Mesenchymal stem cell (in vitro differentiated cells and primary cell): ENCODE data around the gene DCBLD1. TPM values are rescaled to one million over a fixed set of nuclear protein-coding genes. Genes with fewer than 3 reads are reported as not detected.
"Not testable (repeated sequence)": the region's sequence is repeated elsewhere in the genome, so short reads cannot be mapped to it uniquely, and the experiment has no call there.

Experiments
- DNase-seq: peaks from one replicate; pipeline ENCODE4 v3.0.0-alpha.2; 2013
- H2AFZ ChIP-seq: one replicate; pipeline ENCODE4 v1.6.1; 2013; ENCODE audit warnings: low read depth, mild to moderate bottlenecking, control low read depth, inconsistent platforms, low read length, moderate library complexity
- H2AK5ac ChIP-seq: 2 replicates; pipeline ENCODE4 v1.6.1; 2013; ENCODE audit warnings: low read length, moderate library complexity, mild to moderate bottlenecking, inconsistent platforms; ENCODE audit not compliant: severe bottlenecking
- H2BK120ac ChIP-seq: one replicate; pipeline ENCODE4 v1.6.1; 2013; ENCODE audit warnings: low read depth, mild to moderate bottlenecking, inconsistent platforms, low read length, moderate library complexity
- H2BK12ac ChIP-seq, 2 experiments: one replicate each; pipeline ENCODE4 v1.6.1; 2013; ENCODE audit warnings: inconsistent platforms in 2 of 2, low read length in 2 of 2, mild to moderate bottlenecking in 2 of 2, moderate library complexity in 2 of 2, control low read depth in 1 of 2
- H2BK15ac ChIP-seq: one replicate; pipeline ENCODE4 v1.6.1; 2013; ENCODE audit warnings: mild to moderate bottlenecking, low read depth, inconsistent platforms; ENCODE audit not compliant: poor library complexity, severe bottlenecking
- H2BK5ac ChIP-seq: 2 replicates; pipeline ENCODE4 v1.6.1; 2013; ENCODE audit warnings: low read depth, mild to moderate bottlenecking, low read length, control low read depth, inconsistent platforms; ENCODE audit not compliant: poor library complexity, severe bottlenecking
- H3K14ac ChIP-seq, 2 experiments: one replicate each; pipeline ENCODE4 v1.6.1; 2013; ENCODE audit warnings: inconsistent platforms in 2 of 2, low read length in 2 of 2, control low read depth in 1 of 2, mild to moderate bottlenecking in 1 of 2, moderate library complexity in 1 of 2
- H3K18ac ChIP-seq, 2 experiments: one replicate each; pipeline ENCODE4 v1.6.1; 2013; ENCODE audit warnings: inconsistent platforms in 2 of 2, low read length in 2 of 2, control low read depth in 1 of 2, low read depth in 1 of 2, mild to moderate bottlenecking in 1 of 2
- H3K23ac ChIP-seq, 2 experiments: one replicate each; pipeline ENCODE4 v1.6.1; 2013; ENCODE audit warnings: inconsistent platforms in 2 of 2, low read length in 2 of 2, mild to moderate bottlenecking in 2 of 2, moderate library complexity in 2 of 2, control low read depth in 1 of 2
- H3K27ac ChIP-seq: 2 replicates; pipeline ENCODE4 v1.5.1; 2013; ENCODE audit warnings: mild to moderate bottlenecking, moderate library complexity, low read length, control low read depth, inconsistent platforms; ENCODE audit not compliant: poor library complexity, severe bottlenecking
- H3K27me3 ChIP-seq, 2 experiments: 2 replicates each; pipeline versions ENCODE4 v1.6.1 to v1.7.0; 2013; ENCODE audit warnings: low read length in 2 of 2, mild to moderate bottlenecking in 2 of 2, moderate library complexity in 2 of 2, control low read depth in 1 of 2, inconsistent platforms in 1 of 2; ENCODE audit not compliant: control insufficient read depth in 1 of 2, insufficient read depth in 1 of 2
- H3K36me3 ChIP-seq, 2 experiments: 2 replicates each; pipeline versions ENCODE4 v1.6.1 to v1.7.0; 2013; ENCODE audit warnings: low read length in 2 of 2, control low read depth in 1 of 2, inconsistent platforms in 1 of 2, low read depth in 1 of 2, mild to moderate bottlenecking in 1 of 2; ENCODE audit not compliant: insufficient read depth in 2 of 2, control insufficient read depth in 1 of 2
- H3K4ac ChIP-seq, 2 experiments: one replicate each; pipeline ENCODE4 v1.6.1; 2013; ENCODE audit warnings: inconsistent platforms in 2 of 2, low read length in 2 of 2, mild to moderate bottlenecking in 2 of 2, moderate library complexity in 2 of 2, control low read depth in 1 of 2, low read depth in 1 of 2
- H3K4me1 ChIP-seq: 2 replicates; pipeline ENCODE4 v1.6.1; 2013; ENCODE audit warnings: low read depth, low read length, control low read depth; ENCODE audit not compliant: control insufficient read depth, insufficient read depth
- H3K4me2 ChIP-seq: 2 replicates; pipeline ENCODE4 v1.6.1; 2013; ENCODE audit warnings: low read length, mild to moderate bottlenecking, inconsistent platforms; ENCODE audit not compliant: poor library complexity, severe bottlenecking
- H3K4me3 ChIP-seq, 2 experiments: 2 replicates each; pipeline versions ENCODE4 v1.5.1 to v1.7.0; 2013; ENCODE audit warnings: low read length in 2 of 2, mild to moderate bottlenecking in 2 of 2, control low read depth in 1 of 2, low read depth in 1 of 2; ENCODE audit not compliant: insufficient read depth in 1 of 2
- H3K79me1 ChIP-seq: replicated peaks from 2 replicates; pipeline ENCODE4 v1.6.1; 2013; ENCODE audit warnings: mild to moderate bottlenecking, control low read depth, low read length, inconsistent platforms; ENCODE audit not compliant: poor library complexity, severe bottlenecking
- H3K9ac ChIP-seq: 2 replicates; pipeline ENCODE4 v1.7.0; 2013; ENCODE audit warnings: mild to moderate bottlenecking, low read length, moderate library complexity
- H3K9me3 ChIP-seq: 2 replicates; pipeline ENCODE4 v1.7.0; 2013; ENCODE audit warnings: mild to moderate bottlenecking, low read length; ENCODE audit not compliant: control insufficient read depth
- H4K8ac ChIP-seq: one replicate; pipeline ENCODE4 v1.6.1; 2013; ENCODE audit warnings: inconsistent platforms, mild to moderate bottlenecking, low read length, moderate library complexity
- H4K91ac ChIP-seq: one replicate; pipeline ENCODE4 v1.6.1; 2013; ENCODE audit warnings: mild to moderate bottlenecking, low read length, inconsistent platforms
- WGBS: methylation state at CpG from one replicate; pipeline ENCODE4 v1.1.7; 2013; ENCODE audit warnings: mixed read lengths; 5-methylcytosine and 5-hydroxymethylcytosine counted together
- polyA plus RNA-seq, 2 experiments: library from polyadenylated mRNA; stranded (reverse); fragments of 200-250 nt; gene quantifications; one replicate each; pipeline ENCODE4 v1.2.3, GENCODE V29; 2013

The DCBLD1 gene
- polyA plus RNA-seq (2013, experiment 1 of 2) = 58.0 TPM
- 59.6 TPM for polyA plus RNA-seq (2013, experiment 2 of 2)

DNA sequence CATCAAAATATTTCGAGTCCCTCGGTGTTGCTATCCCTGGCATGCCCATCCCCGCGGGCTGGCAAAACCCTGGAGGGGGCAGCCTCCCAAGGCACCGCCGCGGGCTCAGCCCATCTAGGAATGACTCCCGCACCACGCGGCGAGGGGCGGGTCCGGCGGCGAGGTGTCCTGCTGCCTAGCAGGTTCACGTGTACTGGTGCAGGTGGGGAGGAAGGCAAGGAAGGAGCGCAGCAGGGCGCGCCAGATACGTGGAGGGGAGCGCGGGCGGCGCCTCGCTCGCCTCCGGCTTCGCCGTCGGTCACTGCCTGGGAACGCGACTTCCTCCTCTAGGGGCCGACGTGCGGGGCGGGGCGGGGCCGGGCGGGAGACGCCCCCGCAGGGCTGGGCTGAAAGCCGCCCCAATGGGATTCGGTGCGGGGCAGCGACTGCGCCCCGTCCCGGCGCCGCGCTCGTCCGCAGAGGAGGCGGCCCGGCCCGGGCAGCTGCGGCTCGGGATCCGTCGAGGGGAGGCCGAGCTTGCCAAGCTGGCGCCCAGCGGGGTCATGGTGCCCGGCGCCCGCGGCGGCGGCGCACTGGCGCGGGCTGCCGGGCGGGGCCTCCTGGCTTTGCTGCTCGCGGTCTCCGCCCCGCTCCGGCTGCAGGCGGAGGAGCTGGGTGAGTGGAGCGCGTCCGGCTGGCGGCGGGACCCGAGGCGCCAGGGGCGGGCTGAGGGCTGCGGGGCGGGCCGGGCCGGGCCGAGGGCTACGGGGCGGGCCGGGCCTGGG lies at the start of gene DCBLD1:
Gene DCBLD1 (plus strand): TSS at position 435 of the 764 bp plus-strand sequence. CDS start 108 bp downstream, at position 543.
- H2BK12ac ChIP-seq = peak within 1 kb of the TSS; percentile 63 to 98
- peak within 1 kb of the TSS; percentile 60 for H2AFZ ChIP-seq
- peak within 1 kb of the TSS; percentile 99 for H4K8ac ChIP-seq
- H3K18ac ChIP-seq = peak within 1 kb of the TSS; percentile 94 to 99
- peak within 1 kb of the TSS; percentile 77 for H3K4me2 ChIP-seq
- no peaks in the 10 kb centered on the region for H3K79me1 ChIP-seq
- peak; percentile 86 for DNase-seq
- peak within 1 kb of the TSS; percentile 77 for H2BK120ac ChIP-seq
- H3K4me1 ChIP-seq = peaks cover 7% of the 10 kb centered on the region
- peak within 1 kb of the TSS; percentile 80 for H3K27ac ChIP-seq
- no peak within 1 kb of the TSS for H2AK5ac ChIP-seq
- peak within 1 kb of the TSS; percentile 71 for H2BK5ac ChIP-seq
- H3K36me3 ChIP-seq = peaks cover 0 to 9% of the 10 kb centered on the region in 2 experiments
- WGBS = 1% methylated on average over 66 of the region's 96 CpGs
- H3K23ac ChIP-seq = no peak within 1 kb of the TSS
- H2BK15ac ChIP-seq = peak within 1 kb of the TSS; percentile 97
- peak within 1 kb of the TSS; percentile 80 to 95 for H3K4ac ChIP-seq
- H4K91ac ChIP-seq = peak within 1 kb of the TSS; percentile 88
- peak within 1 kb of the TSS; percentile 92 for H3K9ac ChIP-seq
- H3K14ac ChIP-seq = peak within 1 kb of the TSS in 1 of 2 experiments; percentile 94
- peak within 1 kb of the TSS; percentile 86 to 92 for H3K4me3 ChIP-seq
- H3K27me3 ChIP-seq = no peaks in the 10 kb centered on the region
- no peaks in the 10 kb centered on the region for H3K9me3 ChIP-seq

DNA sequence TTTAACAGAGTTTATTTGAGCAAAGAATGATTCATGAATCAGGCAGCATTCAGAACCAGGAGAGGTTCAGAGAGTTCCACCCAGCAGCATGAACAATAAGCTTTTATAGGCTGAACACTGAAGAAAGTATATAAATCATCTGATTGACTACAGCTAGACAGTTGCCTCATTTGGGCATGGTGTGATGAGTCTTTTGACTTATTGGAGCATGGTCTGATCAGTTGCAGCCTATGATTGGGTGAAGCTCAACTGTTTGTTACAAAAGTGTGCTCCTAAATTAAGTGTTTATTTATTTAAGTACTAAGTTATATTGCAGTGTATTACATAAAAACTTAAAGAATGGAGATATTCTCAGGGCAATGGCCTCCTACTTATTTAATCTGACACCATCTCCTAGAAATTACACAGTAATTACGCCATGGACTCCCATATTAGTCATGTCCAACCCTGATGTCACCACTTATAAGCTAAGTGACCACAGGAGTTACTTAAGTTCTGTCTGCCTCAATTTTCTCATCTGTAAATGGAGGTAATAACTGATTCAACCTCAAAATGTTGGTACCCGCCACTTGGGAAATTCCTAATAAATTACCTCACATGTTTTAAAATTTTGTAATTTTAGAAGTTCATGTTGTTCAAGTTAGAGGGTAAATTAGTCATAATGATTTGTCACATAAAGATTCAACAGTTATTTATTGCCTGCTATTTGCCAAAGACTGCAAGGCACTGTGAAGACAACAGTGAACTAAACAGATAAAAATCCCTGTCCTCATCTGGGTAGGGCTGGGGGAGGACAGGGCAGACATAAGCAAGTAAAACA lies 41.6 kb upstream of the DCBLD1 start:
- H3K4ac ChIP-seq = no peak overlapping the region
- H3K79me1 ChIP-seq = no peaks in the 10 kb centered on the region
- H2AFZ ChIP-seq = no peak overlapping the region
- no peak overlapping the region for H2BK5ac ChIP-seq
- H3K4me3 ChIP-seq = no peak overlapping the region
- H3K9ac ChIP-seq = peak overlapping the region; percentile 27
- no peak overlapping the region for H4K91ac ChIP-seq
- no peak overlapping the region for H2BK15ac ChIP-seq
- no peak overlapping the region for H3K14ac ChIP-seq
- peak overlapping the region; percentile 32 for H3K27ac ChIP-seq
- peak; percentile 89 for DNase-seq
- no peaks in the 10 kb centered on the region for H3K27me3 ChIP-seq
- 25% methylated on average over 1 of the region's 2 CpGs for WGBS
- H3K4me1 ChIP-seq = no peaks in the 10 kb centered on the region
- H2AK5ac ChIP-seq = no peak overlapping the region
- no peaks in the 10 kb centered on the region for H3K36me3 ChIP-seq
- H2BK120ac ChIP-seq = no peak overlapping the region
- peaks cover 12% of the 10 kb centered on the region for H3K9me3 ChIP-seq
- H4K8ac ChIP-seq = no peak overlapping the region
- H3K23ac ChIP-seq = no peak overlapping the region
- H3K18ac ChIP-seq = no peak overlapping the region
- no peak overlapping the region for H2BK12ac ChIP-seq
- H3K4me2 ChIP-seq = no peak overlapping the region

DNA sequence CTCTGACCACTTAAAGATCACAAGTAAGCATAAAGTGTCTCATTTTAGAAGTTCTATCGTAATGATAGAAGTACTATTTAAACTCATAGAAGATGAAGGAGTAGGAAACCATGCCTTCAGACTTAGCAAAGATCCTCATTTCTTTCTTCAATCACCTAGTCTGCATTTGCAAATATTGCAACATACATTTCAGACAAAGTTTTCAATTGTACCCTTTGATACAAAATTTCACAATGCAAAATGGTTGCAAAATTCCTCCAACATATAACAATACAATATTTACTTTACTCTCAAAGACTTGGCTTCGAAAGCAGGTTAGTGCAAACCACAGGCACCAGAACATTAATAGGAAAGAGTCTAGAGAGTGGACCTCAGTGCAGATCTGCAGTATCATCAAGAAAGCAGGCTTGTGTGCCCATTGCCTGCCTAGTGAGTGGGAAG lies 40.6 kb upstream of the DCBLD1 start:
- Histone ChIP-seq H3K36me3 (no peaks in the 10 kb centered on the region), H3K14ac (no peak overlapping the region), H3K4me3 (no peak overlapping the region), H2AFZ (no peak overlapping the region), H3K79me1 (no peaks in the 10 kb centered on the region), H3K27me3 (no peaks in the 10 kb centered on the region), H2BK12ac (no peak overlapping the region), H2BK5ac (no peak overlapping the region), H3K27ac (no peak overlapping the region), H3K4ac (no peak overlapping the region), H3K18ac (no peak overlapping the region), H3K9me3 (peaks cover 12% of the 10 kb centered on the region), H2AK5ac (no peak overlapping the region), H4K91ac (no peak overlapping the region), H3K4me2 (no peak overlapping the region), H4K8ac (no peak overlapping the region), H2BK15ac (no peak overlapping the region), H2BK120ac (no peak overlapping the region), H3K9ac (peak overlapping the region; percentile 27), H3K4me1 (no peaks in the 10 kb centered on the region), H3K23ac (no peak overlapping the region)
- DNase-seq = peak; percentile 25
- 87% methylated on average over 1 of the region's 2 CpGs for WGBS

- H3K4me3 ChIP-seq, H4K91ac ChIP-seq, H3K27me3 ChIP-seq, H2BK12ac ChIP-seq, H3K79me1 ChIP-seq, H3K23ac ChIP-seq, H2AK5ac ChIP-seq, H3K4ac ChIP-seq, H3K9ac ChIP-seq, H4K8ac ChIP-seq, H3K4me1 ChIP-seq, H3K36me3 ChIP-seq, H3K18ac ChIP-seq, H3K27ac ChIP-seq, H2BK120ac ChIP-seq, H3K14ac ChIP-seq, H2BK5ac ChIP-seq, H2BK15ac ChIP-seq, DNase-seq, H3K4me2 ChIP-seq, H2AFZ ChIP-seq: not testable (repeated sequence)
- H3K9me3 ChIP-seq = peaks cover 12% of the 10 kb centered on the region
- WGBS = 90% methylated on average over 7 of the region's 8 CpGs
Observed at GRCh38 chr6:117442313-117442712, 40.2 kb upstream of the DCBLD1 start.
